ENCODE data around the gene NDST3. TPM values are rescaled to one million over a fixed set of nuclear protein-coding genes. Genes with fewer than 3 reads are reported as not detected.

The NDST3 gene
- total and polyA plus RNA-seq, 12 donors = 0.10 to 0.70 (median 0.35) TPM; not detected in 3

- no peaks in the 10 kb centered on the region for H3K4me1 ChIP-seq (replicated peaks in 1 of 2)
- intact Hi-C loops (cut with DNase I) = no loop called here
- H3K4me3 ChIP-seq = no peak overlapping the region
- no peaks in the 10 kb centered on the region for H3K36me3 ChIP-seq (replicated peaks in 1 of 2)
- no peak for DNase-seq
- no peaks in the 10 kb centered on the region for H3K27me3 ChIP-seq
- no peaks in the 10 kb centered on the region for H3K9me3 ChIP-seq (replicated peaks in 1 of 3)
- no peak for TF ChIP-seq CTCF (IDR thresholded peaks at IDR 0.05)
- no peak for TF ChIP-seq POLR2A (IDR thresholded peaks at IDR 0.05)
- no peak overlapping the region for H3K27ac ChIP-seq
- WGBS, 4 donors = 69 to 88% (median 82%) methylated on average over 4 of the region's 4 CpGs
Observed at GRCh38 chr4:118171381-118171780, 137.1 kb downstream of the NDST3 start.

GRCh38 chr4:118173126-118173525 is 138.8 kb downstream of the NDST3 start:
- H3K36me3 ChIP-seq (replicated peaks in 1 of 2) = no peaks in the 10 kb centered on the region
- H3K27me3 ChIP-seq = no peaks in the 10 kb centered on the region
- TF ChIP-seq POLR2A (IDR thresholded peaks at IDR 0.05) (no peak), CTCF (IDR thresholded peaks at IDR 0.05) (no peak)
- no peaks in the 10 kb centered on the region for H3K4me1 ChIP-seq (replicated peaks in 1 of 2)
- no peak overlapping the region for H3K27ac ChIP-seq
- no peak overlapping the region for H3K4me3 ChIP-seq
- intact Hi-C loops (cut with DNase I) = no loop called here
- no peaks in the 10 kb centered on the region for H3K9me3 ChIP-seq (replicated peaks in 1 of 3)
- no peak for DNase-seq

- H3K4me3 ChIP-seq = no peak overlapping the region
- no peak for TF ChIP-seq CTCF (IDR thresholded peaks at IDR 0.05)
- TF ChIP-seq POLR2A (IDR thresholded peaks at IDR 0.05) = no peak
- no peaks in the 10 kb centered on the region for H3K4me1 ChIP-seq (replicated peaks in 1 of 2)
- no peaks in the 10 kb centered on the region for H3K36me3 ChIP-seq (replicated peaks in 1 of 2)
- no peaks in the 10 kb centered on the region for H3K9me3 ChIP-seq (replicated peaks in 1 of 3)
- 51 to 61% (median 55%) methylated on average over 4 of the region's 4 CpGs for WGBS, 4 donors
- DNase-seq = no peak
- H3K27me3 ChIP-seq = no peaks in the 10 kb centered on the region
- H3K27ac ChIP-seq = no peak overlapping the region
- intact Hi-C loops (cut with DNase I) = no loop called here
Observed at GRCh38 chr4:118173956-118174725, 139.9 kb downstream of the NDST3 start.

GRCh38 chr4:118175506-118175905 is 141.2 kb downstream of the NDST3 start:
- H3K27me3 ChIP-seq = no peaks in the 10 kb centered on the region
- TF ChIP-seq POLR2A (IDR thresholded peaks at IDR 0.05) (no peak), CTCF (IDR thresholded peaks at IDR 0.05) (no peak)
- 55 to 68% (median 63%) methylated on average over 4 of the region's 4 CpGs for WGBS, 4 donors
- H3K9me3 ChIP-seq (replicated peaks in 1 of 3) = no peaks in the 10 kb centered on the region
- H3K4me3 ChIP-seq = no peak overlapping the region
- no peaks in the 10 kb centered on the region for H3K4me1 ChIP-seq (replicated peaks in 1 of 2)
- no peak for DNase-seq
- H3K27ac ChIP-seq = no peak overlapping the region
- intact Hi-C loops (cut with DNase I) = no loop called here
- H3K36me3 ChIP-seq (replicated peaks in 1 of 2) = no peaks in the 10 kb centered on the region

Measured in adrenal gland (tissue), 12 donors.